Chondrocyte (in vitro differentiated cells): ENCODE measurements around the gene NES. TPM values are rescaled to one million over a fixed set of nuclear protein-coding genes. Genes with fewer than 3 reads are reported as not detected.

Experiments used
- DNase-seq: peaks from one replicate; pipeline ENCODE4 v3.0.0; 2021; ENCODE audit warnings: mixed read lengths, low spot score
- H3K27ac Mint-ChIP-seq: one replicate; pipeline ENCODE4 v1.8.0; 2021; ENCODE audit warnings: mild to moderate bottlenecking, moderate library complexity, mixed read lengths; ENCODE audit not compliant: unreplicated experiment
- H3K27me3 Mint-ChIP-seq: 2 replicates; pipeline ENCODE4 v1.8.0; 2021; ENCODE audit warnings: low read depth, mixed read lengths
- H3K36me3 Mint-ChIP-seq: 2 replicates; pipeline ENCODE4 v1.8.0; 2021; ENCODE audit warnings: low read depth, mixed read lengths
- H3K4me1 Mint-ChIP-seq: 2 replicates; pipeline ENCODE4 v1.8.0; 2021; ENCODE audit warnings: low read depth, mild to moderate bottlenecking, mixed read lengths
- H3K4me3 Mint-ChIP-seq: one replicate; pipeline ENCODE4 v1.8.0; 2021; ENCODE audit warnings: mild to moderate bottlenecking, moderate library complexity, mixed read lengths; ENCODE audit not compliant: unreplicated experiment
- H3K9me3 Mint-ChIP-seq: 2 replicates; pipeline ENCODE4 v1.8.0; 2021; ENCODE audit warnings: low read depth, mixed read lengths
- CTCF ChIP-seq: fragments of 200-600 bp; sonication (generic); IDR thresholded peaks from 2 replicates; pipeline ENCODE4 v1.5.0; 2021; ENCODE audit warnings: antibody characterized with exemption, mild to moderate bottlenecking, moderate library complexity
- long read RNA-seq: library from polyadenylated mRNA; stranded (forward); transcript quantifications from one replicate; pipeline ENCODE4 v2.0.0, GENCODE V29; 2021
- total RNA-seq: library from RNA; stranded (reverse); gene quantifications from 3 replicates; pipeline ENCODE4 v1.2.1, GENCODE V29; 2021

The NES gene
- 6.0 to 11.6 TPM (median 6.9 TPM) in 3 replicates for total RNA-seq
- long read RNA-seq, partial matches to known transcripts: 0 of 1 reads
- long read RNA-seq, other reads (novel, unspliced or antisense): 1 of 1 reads

GRCh38 chr1:156676820-156677615 lies at the start of gene NES:
TSS of gene NES (minus strand) at chr1:156677407. CDS start at chr1:156677264, 143 bp downstream.
- H3K4me3 Mint-ChIP-seq: peak within 1 kb of the TSS; percentile 64
- TF ChIP-seq CTCF: no peak
- peak within 1 kb of the TSS; percentile 62 for H3K27ac Mint-ChIP-seq
- H3K9me3 Mint-ChIP-seq: no peaks in the 10 kb centered on the region
- DNase-seq: no peak
- H3K27me3 Mint-ChIP-seq: peaks cover 27% of the 10 kb centered on the region
- H3K36me3 Mint-ChIP-seq: peaks cover 6% of the 10 kb centered on the region
- peaks cover 25% of the 10 kb centered on the region for H3K4me1 Mint-ChIP-seq

GRCh38 chr1:156726549-156727226 lies 49.5 kb upstream of the NES start:
- no peak overlapping the region for H3K27ac Mint-ChIP-seq
- no peaks in the 10 kb centered on the region for H3K9me3 Mint-ChIP-seq

GRCh38 chr1:156725683-156726280 lies 48.6 kb upstream of the NES start:
- DNase-seq: no peak
- no peaks in the 10 kb centered on the region for H3K27me3 Mint-ChIP-seq
- peak; percentile 93 for TF ChIP-seq CTCF
- no peak overlapping the region for H3K27ac Mint-ChIP-seq
- peaks cover 15% of the 10 kb centered on the region for H3K4me1 Mint-ChIP-seq
- no peak overlapping the region for H3K4me3 Mint-ChIP-seq
- no peaks in the 10 kb centered on the region for H3K9me3 Mint-ChIP-seq
- peaks cover 19% of the 10 kb centered on the region for H3K36me3 Mint-ChIP-seq

More at GRCh38 chr1:156726549-156727226, 49.5 kb upstream of the NES start:
- no peak for DNase-seq
- Mint-ChIP-seq H3K36me3 (peaks cover 16% of the 10 kb centered on the region), H3K4me3 (no peak overlapping the region), H3K4me1 (peaks cover 15% of the 10 kb centered on the region), H3K27me3 (no peaks in the 10 kb centered on the region)
- peak; percentile 78 for TF ChIP-seq CTCF

GRCh38 chr1:156721535-156721934 lies 44.3 kb upstream of the NES start:
- no peak overlapping the region for H3K4me3 Mint-ChIP-seq
- no peak for DNase-seq
- no peaks in the 10 kb centered on the region for H3K27me3 Mint-ChIP-seq
- H3K36me3 Mint-ChIP-seq: peaks cover 24% of the 10 kb centered on the region
- no peak for TF ChIP-seq CTCF
- H3K4me1 Mint-ChIP-seq: peaks cover 5% of the 10 kb centered on the region
- no peak overlapping the region for H3K27ac Mint-ChIP-seq
- no peaks in the 10 kb centered on the region for H3K9me3 Mint-ChIP-seq

- no peak for TF ChIP-seq CTCF
- no peak for DNase-seq
- Mint-ChIP-seq H3K27me3 (no peaks in the 10 kb centered on the region), H3K4me1 (peaks cover 5% of the 10 kb centered on the region), H3K4me3 (no peak overlapping the region), H3K27ac (no peak overlapping the region), H3K9me3 (no peaks in the 10 kb centered on the region), H3K36me3 (peaks cover 24% of the 10 kb centered on the region)
Measured at GRCh38 chr1:156721131-156721530, 43.9 kb upstream of the NES start.
